Aorta (tissue), 5 donors: ENCODE results near the gene TOX3. TPM values are rescaled to one million over a fixed set of nuclear protein-coding genes. Genes with fewer than 3 reads are reported as not detected.

Experiments
- ATAC-seq: fragments of 200-7000 bp; cut with Tn5 transposase; one replicate; pipeline ENCODE4 v1.9.1; 2022; ENCODE audit warnings: moderate library complexity; ENCODE audit not compliant: low FRiP score
- DNase-seq, 2 donors: peaks; one replicate each; pipeline ENCODE4 v3.0.0-alpha.2; 2020
- H3K27ac ChIP-seq, 2 donors: one replicate each; pipeline ENCODE4 v1.5.1; 2013; ENCODE audit warnings: low read length in 2 of 2, mild to moderate bottlenecking in 2 of 2, moderate library complexity in 2 of 2, control low read depth in 1 of 2, inconsistent platforms in 1 of 2, low read depth in 1 of 2
- H3K27me3 ChIP-seq, 2 donors: one replicate each; pipeline ENCODE4 v1.6.1; 2013; ENCODE audit warnings: control low read depth in 1 of 2, low read length in 1 of 2, mild to moderate bottlenecking in 1 of 2, moderate library complexity in 1 of 2; ENCODE audit not compliant: insufficient read depth in 2 of 2, control insufficient read depth in 1 of 2
- H3K36me3 ChIP-seq, 2 donors: one replicate each; pipeline ENCODE4 v1.6.1; 2013; ENCODE audit warnings: control low read depth in 1 of 2, low read length in 1 of 2, mild to moderate bottlenecking in 1 of 2; ENCODE audit not compliant: insufficient read depth in 2 of 2, control insufficient read depth in 1 of 2
- H3K4me1 ChIP-seq, 2 donors: one replicate each; pipeline ENCODE4 v1.6.1; 2013; ENCODE audit warnings: low read length in 2 of 2, control low read depth in 1 of 2, mild to moderate bottlenecking in 1 of 2, moderate library complexity in 1 of 2; ENCODE audit not compliant: insufficient read depth in 2 of 2, control insufficient read depth in 1 of 2
- H3K4me3 ChIP-seq, 2 donors: one replicate each; pipeline ENCODE4 v1.5.1; 2013; ENCODE audit warnings: low read length in 2 of 2, control low read depth in 1 of 2, mild to moderate bottlenecking in 1 of 2
- H3K9me3 ChIP-seq: one replicate; pipeline ENCODE4 v1.6.1; 2013; ENCODE audit warnings: mild to moderate bottlenecking, low read length; ENCODE audit not compliant: control insufficient read depth
- WGBS, 2 donors: extraction: QIAGEN DNeasy Blood & Tissue Kit; methylation state at CpG; one replicate each; pipeline ENCODE4 v1.1.7; 2013; 5-methylcytosine and 5-hydroxymethylcytosine counted together
- intact Hi-C, 2 donors: fragments of 100-400 bp; cut with DNase I; formaldehyde crosslinking; loops; one replicate each; pipeline versions ENCODE4 v1.14.2 to v1.15.0; 2022
- polyA plus RNA-seq, 2 donors: library from polyadenylated mRNA; stranded (reverse); fragments of 200-250 nt; gene quantifications; one replicate each; pipeline ENCODE4 v1.2.3, GENCODE V29; 2013
- total RNA-seq, 2 donors: library from RNA; stranded (reverse); fragmentation: NEBNext Ultra II Directional; extraction: Animal tissue kit (Norgen Biotek cat#: 25700); gene quantifications; one replicate each; pipeline ENCODE4 v1.2.1, GENCODE V29; 2021
- donor health status: healthy with polysubstance abuse.
- donor health status: Bipolar disorder and iron deficiency.
- donor health status: DM: no; HTN: no; CAD: no.
- donor health status: DM: no; HTN: no; CAD: no.
- donor health status: DM: yes; HTN: yes; CAD: no.

TOX3 gene
- total and polyA plus RNA-seq, 4 donors: 1.3 TPM; not detected in 3

GRCh38 chr16:52463904-52464303, 83.0 kb downstream of the TOX3 start:
- WGBS, 2 donors: 88 to 89% methylated on average over 8 of the region's 8 CpGs
- Histone ChIP-seq H3K4me1 (no peaks in the 10 kb centered on the region), H3K27ac (no peak overlapping the region), H3K9me3 (no peaks in the 10 kb centered on the region), H3K36me3 (no peaks in the 10 kb centered on the region), H3K4me3 (no peak overlapping the region), H3K27me3 (no peaks in the 10 kb centered on the region)
- DNase-seq: no peak
- intact Hi-C loops: no loop called here
- no peak for ATAC-seq

GRCh38 chr16:52462816-52463215, 84.1 kb downstream of the TOX3 start:
- H3K27ac ChIP-seq: no peak overlapping the region
- no peak overlapping the region for H3K4me3 ChIP-seq
- H3K27me3 ChIP-seq: no peaks in the 10 kb centered on the region
- no peaks in the 10 kb centered on the region for H3K9me3 ChIP-seq
- no peak for ATAC-seq
- intact Hi-C loops: no loop called here
- H3K36me3 ChIP-seq: no peaks in the 10 kb centered on the region
- no peaks in the 10 kb centered on the region for H3K4me1 ChIP-seq
- no peak for DNase-seq

GRCh38 chr16:52460639-52461178, 86.2 kb downstream of the TOX3 start:
- Histone ChIP-seq H3K27ac (no peak overlapping the region), H3K9me3 (no peaks in the 10 kb centered on the region), H3K36me3 (no peaks in the 10 kb centered on the region), H3K4me3 (no peak overlapping the region), H3K4me1 (no peaks in the 10 kb centered on the region), H3K27me3 (no peaks in the 10 kb centered on the region)
- DNase-seq: no peak
- ATAC-seq: no peak
- intact Hi-C loops: no loop called here
- 0 to 3% methylated on average over 1 of the region's 1 CpG for WGBS, 2 donors

GRCh38 chr16:52456368-52456767, 90.6 kb downstream of the TOX3 start:
- Histone ChIP-seq H3K27me3 (no peaks in the 10 kb centered on the region), H3K9me3 (no peaks in the 10 kb centered on the region), H3K36me3 (no peaks in the 10 kb centered on the region), H3K4me1 (no peaks in the 10 kb centered on the region), H3K4me3 (no peak overlapping the region), H3K27ac (no peak overlapping the region)
- ATAC-seq: no peak
- 57 to 59% methylated on average over 3 of the region's 3 CpGs for WGBS, 2 donors
- intact Hi-C loops: no loop called here
- no peak for DNase-seq

GRCh38 chr16:52455549-52456277, 91.2 kb downstream of the TOX3 start:
- Histone ChIP-seq H3K4me1 (no peaks in the 10 kb centered on the region), H3K36me3 (no peaks in the 10 kb centered on the region), H3K27me3 (no peaks in the 10 kb centered on the region), H3K9me3 (no peaks in the 10 kb centered on the region), H3K27ac (no peak overlapping the region), H3K4me3 (no peak overlapping the region)
- WGBS, 2 donors: 90 to 91% methylated on average over 3 of the region's 3 CpGs
- no peak for DNase-seq
- ATAC-seq: no peak
- intact Hi-C loops: no loop called here

GRCh38 chr16:52453644-52454043, 93.3 kb downstream of the TOX3 start:
- no peaks in the 10 kb centered on the region for H3K27me3 ChIP-seq
- no peaks in the 10 kb centered on the region for H3K9me3 ChIP-seq
- no peak overlapping the region for H3K27ac ChIP-seq
- ATAC-seq (no peak), DNase-seq (no peak)
- WGBS, 2 donors: 52 to 63% methylated on average over 1 of the region's 1 CpG
- intact Hi-C loops: no loop called here
- H3K4me3 ChIP-seq: no peak overlapping the region
- no peaks in the 10 kb centered on the region for H3K36me3 ChIP-seq
- H3K4me1 ChIP-seq: no peaks in the 10 kb centered on the region

- 61 to 62% methylated on average over 5 of the region's 5 CpGs for WGBS, 2 donors
- H3K27ac ChIP-seq: no peak overlapping the region
- H3K36me3 ChIP-seq: no peaks in the 10 kb centered on the region
- H3K27me3 ChIP-seq: no peaks in the 10 kb centered on the region
- no peak for DNase-seq
- ATAC-seq: no peak
- intact Hi-C loops: no loop called here
- H3K4me1 ChIP-seq: no peaks in the 10 kb centered on the region
- H3K9me3 ChIP-seq: no peaks in the 10 kb centered on the region
- H3K4me3 ChIP-seq: no peak overlapping the region
Measured at GRCh38 chr16:52451971-52452421, 94.9 kb downstream of the TOX3 start.

- no peaks in the 10 kb centered on the region for H3K27me3 ChIP-seq
- H3K36me3 ChIP-seq: no peaks in the 10 kb centered on the region
- no peaks in the 10 kb centered on the region for H3K4me1 ChIP-seq
- ATAC-seq (no peak), DNase-seq (no peak)
- intact Hi-C loops: no loop called here
- H3K9me3 ChIP-seq: no peaks in the 10 kb centered on the region
- no peak overlapping the region for H3K4me3 ChIP-seq
- 48 to 62% methylated on average over 6 of the region's 6 CpGs for WGBS, 2 donors
- no peak overlapping the region for H3K27ac ChIP-seq
Measured at GRCh38 chr16:52450916-52451315, 96.0 kb downstream of the TOX3 start.

- intact Hi-C loops: no loop called here
- DNase-seq (no peak), ATAC-seq (no peak)
- Histone ChIP-seq H3K4me3 (no peak overlapping the region), H3K27me3 (no peaks in the 10 kb centered on the region), H3K9me3 (no peaks in the 10 kb centered on the region), H3K36me3 (no peaks in the 10 kb centered on the region), H3K4me1 (no peaks in the 10 kb centered on the region), H3K27ac (no peak overlapping the region)
- 94% methylated on average over 7 of the region's 7 CpGs for WGBS, 2 donors
Measured at GRCh38 chr16:52450241-52450640, 96.7 kb downstream of the TOX3 start.
